ENCODE measurements around the gene PAH. TPM values are rescaled to one million over a fixed set of nuclear protein-coding genes. Genes with fewer than 3 reads are reported as not detected.
A peak's percentile ranks its signal among the peaks of the same experiment; 100 is the strongest.

PAH gene
- total and polyA plus RNA-seq, 10 of the 15 experiments (the other 5 are each of a cell fraction or from before 2014, with no cell fraction given): 0.20 to 4.8 (median 0.55) TPM; not detected in 1

GRCh38 chr12:102948941-102949352 is 31.9 kb upstream of the PAH start (continued):
- peak; percentile 73 for TF ChIP-seq YY1 (IDR thresholded peaks at IDR 0.05; ENCODE audit: low read depth, low read length)
- TF ChIP-seq ZNF217 (IDR thresholded peaks at IDR 0.05): no peak
- TF ChIP-seq ZNF622 (IDR thresholded peaks at IDR 0.05): no peak
- TF ChIP-seq BCLAF1 (IDR thresholded peaks at IDR 0.05): no peak
- no peak for TF ChIP-seq SP1 (IDR thresholded peaks at IDR 0.05; ENCODE audit: low read depth, low read length)
- TF ChIP-seq SMAD1 (IDR thresholded peaks at IDR 0.05; ENCODE audit: low read depth, partially characterized antibody): no peak
- TF ChIP-seq TBL1XR1 (IDR thresholded peaks at IDR 0.05; ENCODE audit: low read depth, low read length): no peak
- no peak for TF ChIP-seq MTA2 (IDR thresholded peaks at IDR 0.05; ENCODE audit: low read depth)
- no peak for TF ChIP-seq ETV6 (conservative IDR thresholded peaks at IDR 0.05 in 1 of 2, IDR thresholded peaks at IDR 0.05 in 1 of 2; ENCODE audit: borderline replicate concordance in 1 of 2, low read depth in 1 of 2)
- peak; percentile 74; the same call in 1 of the 2 replicates for TF ChIP-seq ZNF592 (IDR thresholded peaks at IDR 0.05)
- TF ChIP-seq EED (IDR thresholded peaks at IDR 0.05; ENCODE audit: low read depth): peak; percentile 74
- no peak for TF ChIP-seq SPI1 (IDR thresholded peaks at IDR 0.05; ENCODE audit: borderline replicate concordance, insufficient read depth, low read depth, low read length)
- TF ChIP-seq HSF1 (IDR thresholded peaks at IDR 0.05; ENCODE audit: low read depth, low read length): no peak
- no peak for TF ChIP-seq EP300 (IDR thresholded peaks at IDR 0.05; ENCODE audit: borderline replicate concordance in 1 of 2, control insufficient read depth in 1 of 2, low read depth in 2 of 2, low read length in 2 of 2)
- TF ChIP-seq MYB (IDR thresholded peaks at IDR 0.05; ENCODE audit: borderline replicate concordance, low read depth, low read length): no peak

Data from GM12878 (cell line).